ENCODE results near the gene TOR1A. TPM values are rescaled to one million over a fixed set of nuclear protein-coding genes. Genes with fewer than 3 reads are reported as not detected.

The TOR1A gene
- total RNA-seq, 1 experiment from 2014 or later, result 24.4 TPM

- POLR2A ChIA-PET, result no interaction called here
- intact Hi-C loops (cut with micrococcal nuclease), result no loop called here
- H3K36me3 ChIP-seq (ENCODE audit: control insufficient read depth in 1 of 2, insufficient read depth in 2 of 2, low read length in 2 of 2), result peaks cover 25 to 26% of the 10 kb centered on the region in 2 experiments
- ATAC-seq (no peak), DNase-seq (ENCODE audit: low read depth, low spot score) (no peak)
- no peak overlapping the region for H2AFZ ChIP-seq (ENCODE audit: low read depth, low read length, poor library complexity, severe bottlenecking)
- no TSS peak for BruUV-seq (replicated peaks)
- no peak overlapping the region for H3K4me3 ChIP-seq (replicated peaks in 1 of 2; ENCODE audit: low read depth in 1 of 2, low read length in 2 of 2)
- CTCF ChIA-PET, result no interaction called here
- H3K4me1 ChIP-seq (ENCODE audit: control insufficient read depth in 1 of 2, insufficient read depth in 2 of 2, low read length in 2 of 2), result peaks cover 0 to 6% of the 10 kb centered on the region in 2 experiments; a peak in 3 of 4 replicates
- H3K4me2 ChIP-seq (ENCODE audit: low read length), result no peak overlapping the region
- no peaks in the 10 kb centered on the region for H3K9me3 ChIP-seq (ENCODE audit: control insufficient read depth in 1 of 2, insufficient read depth in 1 of 2, low read depth in 1 of 2, low read length in 2 of 2)
- no peak overlapping the region for H3K9ac ChIP-seq (ENCODE audit: low read length)
- no peaks in the 10 kb centered on the region for H4K20me1 ChIP-seq (ENCODE audit: insufficient read depth)
- no peaks in the 10 kb centered on the region for H3K9me2 ChIP-seq (ENCODE audit: insufficient read depth)
- RAD21 ChIA-PET (ENCODE audit: low non-redundant PET in 1 of 2, low total read pairs in 2 of 2, uncharacterized antibody in 2 of 2, unreplicated experiment in 2 of 2), result no interaction called here
- peaks cover 9% of the 10 kb centered on the region for H3K79me2 ChIP-seq (ENCODE audit: insufficient read depth, low read length)
- TF ChIP-seq, protein P1, sequence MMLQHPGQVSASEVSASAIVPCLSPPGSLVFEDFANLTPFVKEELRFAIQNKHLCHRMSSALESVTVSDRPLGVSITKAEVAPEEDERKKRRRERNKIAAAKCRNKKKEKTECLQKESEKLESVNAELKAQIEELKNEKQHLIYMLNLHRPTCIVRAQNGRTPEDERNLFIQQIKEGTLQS (IDR thresholded peaks at IDR 0.05), result no peak
- TF ChIP-seq SIN3A (IDR thresholded peaks at IDR 0.05; ENCODE audit: low read depth) (no peak), ZNF274 (IDR thresholded peaks at IDR 0.05; ENCODE audit: low read depth, low read length) (no peak), SRF (IDR thresholded peaks at IDR 0.05; ENCODE audit: low read depth) (no peak), POLR2A (IDR thresholded peaks at IDR 0.05; ENCODE audit: borderline replicate concordance, extremely low read depth, insufficient read depth, insufficient read length) (no peak), JUND (IDR thresholded peaks at IDR 0.05) (no peak), ZFX (IDR thresholded peaks at IDR 0.05) (no peak), SP1 (IDR thresholded peaks at IDR 0.05; ENCODE audit: low read depth) (no peak), RAD21 (IDR thresholded peaks at IDR 0.05; ENCODE audit: low read depth) (no peak), EZH2 (IDR thresholded peaks at IDR 0.05) (no peak), CTCF (IDR thresholded peaks at IDR 0.05 in 2 of 3, conservative IDR thresholded peaks at IDR 0.05 in 1 of 3; ENCODE audit: borderline replicate concordance in 1 of 3, insufficient read depth in 1 of 3, low read depth in 2 of 3, low read length in 2 of 3) (no peak), CBX3 (IDR thresholded peaks at IDR 0.05; ENCODE audit: low read depth) (no peak), EZH2phosphoT487 (IDR thresholded peaks at IDR 0.05; ENCODE audit: borderline replicate concordance) (no peak), EGR1 (IDR thresholded peaks at IDR 0.05; ENCODE audit: low read depth) (no peak), POLR2AphosphoS5 (IDR thresholded peaks at IDR 0.05; ENCODE audit: low read depth, low read length) (no peak)
- TF ChIP-seq, protein P2, sequence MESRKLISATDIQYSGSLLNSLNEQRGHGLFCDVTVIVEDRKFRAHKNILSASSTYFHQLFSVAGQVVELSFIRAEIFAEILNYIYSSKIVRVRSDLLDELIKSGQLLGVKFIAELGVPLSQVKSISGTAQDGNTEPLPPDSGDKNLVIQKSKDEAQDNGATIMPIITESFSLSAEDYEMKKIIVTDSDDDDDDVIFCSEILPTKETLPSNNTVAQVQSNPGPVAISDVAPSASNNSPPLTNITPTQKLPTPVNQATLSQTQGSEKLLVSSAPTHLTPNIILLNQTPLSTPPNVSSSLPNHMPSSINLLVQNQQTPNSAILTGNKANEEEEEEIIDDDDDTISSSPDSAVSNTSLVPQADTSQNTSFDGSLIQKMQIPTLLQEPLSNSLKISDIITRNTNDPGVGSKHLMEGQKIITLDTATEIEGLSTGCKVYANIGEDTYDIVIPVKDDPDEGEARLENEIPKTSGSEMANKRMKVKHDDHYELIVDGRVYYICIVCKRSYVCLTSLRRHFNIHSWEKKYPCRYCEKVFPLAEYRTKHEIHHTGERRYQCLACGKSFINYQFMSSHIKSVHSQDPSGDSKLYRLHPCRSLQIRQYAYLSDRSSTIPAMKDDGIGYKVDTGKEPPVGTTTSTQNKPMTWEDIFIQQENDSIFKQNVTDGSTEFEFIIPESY (IDR thresholded peaks at IDR 0.05; ENCODE audit: extremely low read depth, insufficient replicate concordance, low read length), result no peak
- TF ChIP-seq, protein P3, sequence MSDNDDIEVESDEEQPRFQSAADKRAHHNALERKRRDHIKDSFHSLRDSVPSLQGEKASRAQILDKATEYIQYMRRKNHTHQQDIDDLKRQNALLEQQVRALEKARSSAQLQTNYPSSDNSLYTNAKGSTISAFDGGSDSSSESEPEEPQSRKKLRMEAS (IDR thresholded peaks at IDR 0.05), result no peak
- no peak overlapping the region for H3K27ac ChIP-seq (ENCODE audit: low read depth, low read length)
- no peaks in the 10 kb centered on the region for H3K27me3 ChIP-seq (ENCODE audit: insufficient read depth, low read length)
Measured at GRCh38 chr9:129828969-129829368, 5.0 kb upstream of the TOR1A start.
